Frontal cortex (tissue), 4 donors: ENCODE data around the gene STAC3. TPM values are rescaled to one million over a fixed set of nuclear protein-coding genes. Genes with fewer than 3 reads are reported as not detected.
"Not testable (repeated sequence)": the region's sequence is repeated elsewhere in the genome, so short reads cannot be mapped to it uniquely, and the experiment has no call there.

ENCODE experiments used
- DNase-seq, 2 donors: peaks; one replicate each; pipeline ENCODE4 v3.0.0; 2012; ENCODE audit warnings: low spot score in 2 of 2
- FAIRE-seq: peaks from 2 replicates; lab custom pipeline; 2012; peaks lifted over from hg19 to GRCh38; lab: Jason Lieb, UNC
- total RNA-seq: library from RNA; depleted of rRNA; stranded (reverse); fragments of >200 nt; gene quantifications from one replicate; pipeline ENCODE4 v1.2.3, GENCODE V29; 2014
- donor health status: control.
- donor health status: control.
- donor health status: control.

The STAC3 gene
- 1.6 TPM for total RNA-seq

DNA sequence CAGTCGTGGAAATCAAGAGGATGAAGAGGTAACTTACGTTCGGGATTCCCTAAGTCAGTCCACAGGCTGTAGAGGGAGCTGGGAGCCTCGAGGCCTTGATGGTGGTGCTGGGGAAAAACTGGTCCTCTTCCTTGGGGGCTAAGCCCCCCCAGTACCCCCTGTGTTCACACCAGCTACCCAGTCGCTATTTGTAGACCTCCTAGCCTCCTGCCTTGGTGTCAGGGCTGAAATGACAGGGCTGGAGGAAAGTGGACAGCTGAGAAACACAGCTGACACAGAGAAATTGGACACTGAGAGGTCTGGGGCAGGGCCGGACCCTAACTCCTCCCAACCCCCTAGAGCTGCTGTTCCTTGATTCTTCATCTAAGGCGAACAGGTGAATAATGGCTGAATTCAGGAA is at the start of gene STAC3:
STAC3 (minus strand) TSS at position 232 of the 400 bp plus-strand sequence. CDS start 1,551 bp downstream, outside the sequence.
- DNase-seq (no peak), FAIRE-seq (no peak)

DNA sequence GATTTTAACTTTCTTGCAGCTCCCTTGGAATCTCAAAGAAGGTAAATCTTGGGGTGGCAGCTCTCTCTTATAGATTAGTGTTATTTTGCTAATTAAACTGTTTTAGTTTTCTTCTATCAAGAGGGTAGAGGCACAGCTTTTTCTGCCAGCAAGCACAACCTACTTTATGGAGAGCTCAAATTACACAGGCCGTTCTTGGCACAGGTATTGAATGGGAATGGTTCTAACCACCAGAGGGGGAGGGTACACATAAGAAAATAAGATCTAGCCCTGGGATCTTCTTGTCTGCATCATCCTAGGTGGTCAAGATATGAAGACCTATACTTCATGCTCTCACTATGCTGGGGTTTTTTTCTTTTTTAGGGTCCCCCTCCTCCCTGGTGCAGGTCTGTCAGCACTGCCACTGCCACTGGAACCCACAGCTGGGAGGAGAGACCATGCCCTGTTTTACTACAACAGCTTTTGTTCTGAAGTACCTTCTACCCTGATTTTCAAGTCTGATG is 48.6 kb upstream of the STAC3 start:
- no peak for DNase-seq
- FAIRE-seq: no peak

GRCh38 chr12:57296291-57296690 is 45.3 kb upstream of the STAC3 start:
- FAIRE-seq: no peak
- DNase-seq: no peak

DNA sequence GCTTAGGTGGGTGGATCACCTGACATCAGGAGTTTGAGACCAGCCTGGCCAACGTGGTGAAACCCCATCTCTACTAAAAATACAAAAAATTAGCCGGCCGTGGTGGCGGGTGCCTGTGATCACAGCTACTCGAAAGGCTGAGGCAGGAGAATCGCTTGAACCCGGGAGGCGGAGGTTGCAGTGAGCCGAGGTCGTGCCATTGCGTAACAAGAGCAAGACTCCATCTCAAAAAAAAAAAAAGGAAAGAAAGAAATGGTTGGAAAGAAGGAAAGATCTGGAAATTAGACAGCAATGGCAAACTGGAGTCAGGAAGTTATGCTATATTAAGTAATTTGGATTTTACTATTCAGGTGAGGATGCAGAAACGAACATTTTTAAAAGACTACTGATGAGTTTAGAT is 31.1 kb upstream of the STAC3 start:
- DNase-seq, FAIRE-seq: not testable (repeated sequence)

GRCh38 chr12:57280211-57281062 is 29.4 kb upstream of the STAC3 start:
- FAIRE-seq (no peak), DNase-seq (peak in 1 of 2 donors; percentile 36)

GRCh38 chr12:57278465-57279381 is 27.7 kb upstream of the STAC3 start:
- FAIRE-seq (no peak), DNase-seq (no peak)

DNA sequence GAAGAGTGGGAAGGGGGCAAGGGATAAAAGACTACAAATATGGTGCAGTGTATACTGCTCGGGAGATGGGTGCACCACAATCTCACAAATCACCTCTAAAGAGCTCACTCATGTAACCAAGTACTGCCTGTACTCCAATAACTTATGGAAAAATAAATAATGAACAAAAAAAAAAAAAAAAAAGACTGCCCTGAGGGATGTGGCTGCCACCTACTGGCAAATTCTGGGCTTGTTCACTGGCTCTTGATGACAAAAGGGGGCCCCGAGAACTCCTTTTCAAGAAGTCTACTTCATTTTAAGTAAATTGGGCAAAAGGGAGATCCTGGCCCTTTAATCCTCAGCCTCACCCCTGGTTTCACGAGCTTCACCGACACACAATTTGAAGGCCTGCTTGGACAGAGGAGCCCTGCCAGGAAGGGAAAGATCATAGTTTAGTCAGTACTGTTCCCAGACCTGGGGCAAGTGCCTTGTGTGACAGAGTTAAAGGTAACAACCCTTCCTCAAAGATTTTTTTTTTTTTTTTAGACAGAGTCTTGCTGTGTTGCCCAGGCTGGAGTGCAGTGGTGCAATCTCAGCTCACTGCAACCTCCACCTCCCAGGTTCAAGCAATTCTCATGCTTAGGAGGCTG is 26.1 kb upstream of the STAC3 start:
- FAIRE-seq (no peak), DNase-seq (no peak)

- DNase-seq, FAIRE-seq: not testable (repeated sequence)
These were observed 25.2 kb upstream of the STAC3 start for GRCh38 chr12:57276233-57276632.

DNA sequence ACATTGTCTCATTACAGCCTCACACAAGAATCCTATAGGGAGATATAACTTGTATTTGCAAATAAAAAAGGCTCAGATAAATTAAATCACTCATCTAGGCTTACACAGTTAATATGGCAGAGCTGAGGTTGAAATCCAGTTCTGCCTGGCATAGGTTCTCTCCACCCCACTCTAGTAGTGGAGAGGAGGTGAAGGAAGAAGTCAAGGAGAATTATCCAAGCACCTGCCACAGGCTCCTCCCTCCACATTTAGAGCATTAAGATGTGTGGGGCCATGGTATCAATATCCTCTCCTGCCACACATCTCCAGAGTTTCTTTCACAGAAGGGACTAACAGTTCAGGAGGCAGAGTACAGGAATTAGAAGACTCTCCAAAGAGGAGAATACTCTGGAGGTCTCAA is 22.5 kb upstream of the STAC3 start:
- FAIRE-seq: no peak
- DNase-seq: no peak

DNA sequence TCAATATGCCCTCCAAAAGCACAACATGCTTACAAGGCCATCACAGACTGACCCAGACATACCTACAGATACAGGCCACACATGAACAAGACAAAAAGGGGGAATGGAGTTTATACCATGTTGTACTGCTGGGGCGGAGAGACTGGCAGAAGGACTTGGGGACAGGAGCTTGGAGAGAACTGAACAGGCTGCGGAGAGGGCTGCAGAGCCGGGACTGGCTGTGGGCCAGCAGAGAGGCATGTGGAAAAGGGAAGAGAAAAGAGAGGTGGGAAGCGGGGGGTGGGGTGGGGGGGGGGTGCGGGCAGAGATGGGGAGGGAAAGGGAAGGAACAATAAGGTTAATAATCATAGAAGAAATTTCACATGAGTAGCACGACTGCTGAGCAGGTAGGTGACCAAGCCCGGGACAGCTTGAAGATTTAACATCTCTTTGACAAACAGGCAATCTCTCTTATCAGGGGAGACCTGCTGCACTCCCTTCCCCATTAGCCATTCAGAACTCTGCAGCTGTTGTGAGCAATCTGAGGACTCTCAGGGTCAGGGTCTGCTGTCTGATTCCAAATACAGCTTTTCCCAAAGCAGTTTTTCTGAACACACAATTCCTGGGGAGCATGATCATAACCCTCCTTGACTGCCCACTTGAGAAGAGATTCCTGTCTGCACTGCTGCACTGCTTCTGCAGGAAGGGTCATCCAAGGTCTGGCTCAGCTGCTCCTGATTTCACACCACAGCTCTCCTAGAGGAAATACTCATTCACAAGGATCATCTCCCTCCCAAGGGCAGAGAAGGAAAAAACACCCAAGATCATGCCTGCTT is 21.6 kb upstream of the STAC3 start:
- DNase-seq (no peak), FAIRE-seq (no peak)

- DNase-seq: no peak
These were observed 20.0 kb upstream of the STAC3 start for GRCh38 chr12:57270966-57271470.

GRCh38 chr12:57268264-57268663 is 17.3 kb upstream of the STAC3 start:
- DNase-seq (no peak), FAIRE-seq (no peak)

More at GRCh38 chr12:57270966-57271470, 20.0 kb upstream of the STAC3 start:
- FAIRE-seq: no peak

DNA sequence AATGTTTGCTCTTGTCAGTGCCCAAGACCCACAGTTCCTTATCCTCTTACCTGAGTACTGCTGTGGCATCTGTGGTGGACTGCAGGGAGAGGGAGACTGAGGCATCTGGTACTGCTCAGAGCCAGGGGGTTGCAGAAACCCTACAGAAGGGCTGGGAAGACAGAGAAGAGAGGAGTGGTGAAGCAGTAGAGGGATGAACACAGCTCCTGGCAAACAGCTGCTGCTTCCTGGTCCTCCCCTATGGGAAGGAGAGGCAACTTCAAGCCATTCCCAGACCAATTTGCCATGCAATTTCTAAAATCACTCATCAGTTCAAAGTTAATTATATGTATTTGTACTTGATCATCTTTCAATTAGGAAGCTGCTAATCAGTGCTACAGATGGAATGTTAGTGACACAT is 15.7 kb upstream of the STAC3 start:
- FAIRE-seq (no peak), DNase-seq (no peak)

DNA sequence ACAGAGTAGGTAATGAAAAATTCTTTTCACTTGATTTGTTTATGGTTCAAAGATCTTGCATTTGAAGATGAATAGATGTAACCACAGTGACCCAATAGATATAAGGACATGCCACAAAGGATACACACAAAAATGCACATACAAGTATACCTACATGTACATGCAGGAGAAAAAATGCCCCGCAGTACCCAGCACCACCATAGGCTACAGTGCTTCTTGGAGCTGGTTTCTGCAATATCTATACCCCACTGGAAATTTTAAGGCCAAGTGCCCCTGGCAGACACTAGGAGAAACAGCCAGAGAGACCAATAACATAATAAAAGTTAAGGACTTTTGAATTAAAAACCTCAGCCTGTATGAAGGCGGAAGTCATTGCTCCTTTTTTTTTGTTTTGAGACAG is 12.1 kb upstream of the STAC3 start:
- FAIRE-seq: no peak
- no peak for DNase-seq

- no peak for FAIRE-seq
- no peak for DNase-seq
These were observed 11.3 kb upstream of the STAC3 start for GRCh38 chr12:57262126-57262822.

DNA sequence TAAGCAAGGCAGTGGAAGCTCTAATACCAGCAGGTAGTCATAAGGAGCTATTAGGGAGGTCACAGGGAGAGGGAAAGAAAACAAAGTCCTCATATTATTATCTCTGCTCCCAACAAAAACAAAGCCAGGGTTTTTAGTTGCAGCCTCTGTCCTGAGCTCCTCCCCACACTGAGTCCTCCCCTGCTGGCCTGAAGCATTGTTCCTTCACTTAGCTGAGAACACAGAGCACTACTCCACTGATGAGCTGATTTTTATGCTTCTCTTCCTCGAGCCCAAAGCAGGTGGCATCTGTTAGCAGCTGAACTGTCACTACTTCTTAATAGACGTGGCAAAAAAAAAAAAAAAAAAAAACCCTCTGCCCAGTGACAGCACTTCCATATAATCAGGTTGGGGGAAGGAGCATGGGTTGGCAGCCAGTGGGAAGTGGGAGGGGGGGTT is 10.5 kb upstream of the STAC3 start:
- no peak for FAIRE-seq
- no peak for DNase-seq

DNA sequence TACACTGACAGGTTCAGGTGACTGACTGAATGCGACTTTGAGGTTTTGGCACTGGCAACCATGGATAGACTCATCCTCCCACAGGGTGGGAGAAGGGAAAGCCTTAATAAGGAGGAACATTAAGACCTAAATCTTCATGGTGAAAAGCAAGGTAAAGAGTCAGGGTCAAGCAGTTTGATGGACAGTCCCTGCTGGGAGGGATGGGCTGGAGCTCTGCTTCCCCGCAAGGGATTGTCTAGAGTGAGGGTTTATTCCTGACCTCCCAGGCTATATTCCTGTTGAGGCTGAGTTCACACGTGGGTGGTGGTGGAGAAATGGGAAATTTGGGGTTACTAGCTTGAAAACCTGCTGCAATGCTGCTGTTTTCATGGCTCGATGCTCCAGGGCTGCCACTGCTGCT is 9.4 kb upstream of the STAC3 start:
- FAIRE-seq (no peak), DNase-seq (no peak)
